Cardiac atrium fibroblast (primary cell): ENCODE data around the gene IL31. TPM values are rescaled to one million over a fixed set of nuclear protein-coding genes. Genes with fewer than 3 reads are reported as not detected.

Experiments
- total RNA-seq: library from RNA; depleted of rRNA; stranded (reverse); fragments of >200 nt; gene quantifications from 2 replicates; pipeline ENCODE4 v1.2.3, GENCODE V29; 2015

The IL31 gene
- total RNA-seq, result not detected in 2 replicates

GRCh38 chr12:122174155-122174845 lies at the start of gene IL31:
TSS of gene IL31 (minus strand) at chr12:122174221. CDS start at chr12:122174172, 49 bp downstream.

GRCh38 chr12:122203301-122204166 lies 29.5 kb upstream of the IL31 start, which contains the start of gene B3GNT4:
TSS of gene B3GNT4 (plus strand) at chr12:122203709. CDS start at chr12:122204619, 910 bp downstream.

GRCh38 chr12:122182887-122183587 lies 9.0 kb upstream of the IL31 start, which contains the start of gene LRRC43:
TSS of gene LRRC43 (plus strand) at chr12:122183123. CDS start at chr12:122183145, 22 bp downstream.

Other genes with a start within 250 kb of the IL31 start
- 1.3 and 2.4 TPM in 2 replicates for gene BCL7A, start 152.3 kb downstream of the IL31 start, total RNA-seq
- gene MLXIP, start 95.5 kb downstream of the IL31 start, total RNA-seq, result 16.2 and 24.1 TPM in 2 replicates
- gene LRRC43, start 8.9 kb upstream of the IL31 start, total RNA-seq, result 1.1 and 5.4 TPM in 2 replicates
- gene B3GNT4, start 29.5 kb upstream of the IL31 start, total RNA-seq, result 1.9 and 2.5 TPM in 2 replicates
- gene DIABLO, start 51.8 kb upstream of the IL31 start, total RNA-seq, result 64.3 and 67.1 TPM in 2 replicates
- gene VPS33A, start 92.3 kb upstream of the IL31 start, total RNA-seq, result 9.4 and 10.5 TPM in 2 replicates
- 19.9 and 22.0 TPM in 2 replicates for gene CLIP1, start 248.4 kb upstream of the IL31 start, total RNA-seq